Measurements from ENCODE around the gene CHAMP1.

CHAMP1 gene

GRCh38 chr13:114298866-114299265 is 15.4 kb upstream of the CHAMP1 start:
- no peak for DNase-seq (ENCODE audit: low spot score)

DNA sequence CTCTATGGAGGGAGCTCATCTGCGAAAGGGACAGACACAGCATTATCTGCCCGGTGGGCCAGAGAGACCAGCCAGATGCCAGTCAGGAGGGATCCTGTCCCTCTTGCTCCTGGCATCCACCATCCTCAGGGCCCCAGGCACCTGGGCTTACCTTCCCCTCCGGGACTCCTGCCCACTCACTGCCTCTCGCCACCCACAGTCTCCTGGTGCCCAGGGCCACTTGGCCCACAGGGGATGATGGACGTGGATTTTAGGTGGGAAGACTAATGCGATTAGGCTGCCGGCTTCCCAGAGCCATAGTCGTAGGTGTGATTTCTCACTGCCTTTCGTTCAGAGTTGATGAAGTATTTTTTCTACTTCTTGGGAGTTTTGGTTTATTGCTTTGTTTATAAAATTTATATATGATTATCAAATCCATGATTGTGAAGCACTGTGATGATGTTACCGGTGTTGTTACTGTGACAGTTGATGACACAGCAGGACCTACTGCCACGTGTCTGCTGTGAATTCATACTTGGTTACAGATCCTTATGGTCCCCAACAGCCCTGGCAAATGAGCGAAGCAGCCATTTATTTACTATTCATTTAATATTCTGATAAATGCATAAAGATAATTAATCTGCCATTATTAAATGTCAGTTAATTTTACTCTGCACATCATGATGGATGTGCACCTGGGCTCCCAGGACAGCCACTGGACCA is 14.5 kb upstream of the CHAMP1 start:
- DNase-seq (ENCODE audit: low spot score), result no peak

GRCh38 chr13:114303700-114304327 is 10.5 kb upstream of the CHAMP1 start:
- DNase-seq (ENCODE audit: low spot score), result no peak

DNA sequence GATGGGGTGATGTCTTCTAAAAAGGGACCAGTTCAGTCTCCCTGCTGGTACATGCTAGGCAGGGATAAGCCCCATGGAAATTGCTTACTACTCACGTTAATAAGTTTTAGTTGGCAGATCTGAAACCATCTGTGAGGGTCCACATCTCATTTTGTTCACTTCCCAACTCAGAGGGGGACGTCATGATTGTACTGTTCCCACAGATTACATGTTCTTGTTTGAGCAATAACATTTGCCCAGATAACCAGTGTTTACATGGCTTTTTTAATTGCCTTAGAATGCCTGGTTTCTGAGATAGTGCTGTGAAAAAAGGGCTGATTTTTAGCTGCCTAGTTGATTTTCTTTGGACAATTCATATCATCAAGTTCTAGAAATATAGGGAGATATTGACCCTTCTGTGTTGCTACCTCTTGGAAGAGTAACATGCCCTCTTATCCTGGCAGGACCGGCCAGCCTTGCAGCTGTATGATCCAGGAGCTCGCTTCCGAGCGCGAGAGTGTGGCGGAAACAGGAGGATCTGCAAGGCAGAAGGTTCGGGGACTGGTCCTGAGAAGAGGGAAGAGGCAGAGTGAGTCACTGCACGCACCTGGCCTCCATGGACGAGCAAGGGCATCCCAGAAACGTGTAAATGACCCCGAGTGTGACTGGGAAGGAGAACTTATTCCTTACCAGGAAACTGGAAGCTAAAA is 9.8 kb upstream of the CHAMP1 start:
- no peak for DNase-seq (ENCODE audit: low spot score)

- no peak for DNase-seq (ENCODE audit: low spot score)
These were observed 5.2 kb upstream of the CHAMP1 start for GRCh38 chr13:114309086-114309485.

GRCh38 chr13:114309806-114310410 is 4.4 kb upstream of the CHAMP1 start:
- DNase-seq (ENCODE audit: low spot score), result no peak

- no peak for DNase-seq (ENCODE audit: low spot score)
These were observed 3.3 kb upstream of the CHAMP1 start for GRCh38 chr13:114310956-114311355.

- no peak for DNase-seq (ENCODE audit: low spot score)
These were observed 2.9 kb upstream of the CHAMP1 start for GRCh38 chr13:114311387-114311786.

DNA sequence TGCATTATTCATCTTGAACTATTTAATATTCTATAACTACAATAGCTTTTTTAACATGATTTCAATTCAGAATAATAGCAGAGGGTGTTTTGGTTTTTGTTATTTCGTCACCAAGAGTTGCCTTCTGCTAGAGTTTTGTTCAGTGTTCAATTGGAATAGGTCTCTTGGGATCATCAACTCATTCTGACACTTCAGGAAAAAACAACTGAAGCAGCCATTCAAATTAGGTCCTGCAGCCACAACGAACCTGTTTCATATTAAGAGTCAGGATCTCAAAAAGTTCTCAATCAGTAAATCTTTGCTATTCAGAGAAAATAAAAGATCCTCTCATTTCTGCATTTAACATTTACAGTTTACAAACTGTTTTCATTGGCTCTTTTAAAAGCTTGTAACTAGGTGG is 2.4 kb upstream of the CHAMP1 start:
- DNase-seq (ENCODE audit: low spot score), result no peak

DNA sequence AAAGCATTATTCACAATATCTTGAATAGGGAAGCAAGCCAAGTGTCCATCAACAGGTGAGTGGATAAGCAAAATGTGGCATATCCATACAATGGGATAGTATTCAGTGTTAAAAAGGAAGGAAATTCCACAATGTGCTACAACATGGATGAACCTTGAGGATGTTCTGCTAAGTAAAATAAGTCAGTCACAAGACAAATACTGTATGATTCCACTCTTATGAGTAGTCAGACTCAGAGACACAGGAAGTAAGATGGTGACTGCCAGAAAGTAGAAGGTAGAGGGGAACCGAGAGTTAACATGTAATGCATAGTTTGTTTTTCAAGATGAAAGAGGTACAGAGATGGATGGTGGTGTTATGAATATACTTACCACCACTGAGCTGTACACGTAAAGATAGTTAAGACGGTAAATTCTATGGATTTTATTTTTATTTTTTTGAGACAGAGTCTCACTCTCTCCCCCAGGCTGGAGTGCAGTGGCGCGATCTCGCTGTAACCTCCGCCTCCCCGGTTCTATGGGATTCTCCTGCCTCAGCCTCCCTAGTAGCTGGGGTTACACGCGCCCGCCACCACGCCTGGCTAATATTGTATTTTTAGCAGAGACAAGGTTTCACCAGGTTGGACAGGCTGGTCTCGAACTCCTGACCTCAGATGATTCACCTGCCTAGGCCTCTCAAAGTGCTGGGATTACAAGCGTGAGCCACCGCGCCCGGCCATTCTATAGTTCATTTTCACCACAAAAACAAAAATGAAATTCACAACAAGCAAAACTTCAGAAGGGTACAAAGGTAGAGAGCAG is 1.0 kb upstream of the CHAMP1 start:
- DNase-seq (ENCODE audit: low spot score), result peak; percentile 91

DNA sequence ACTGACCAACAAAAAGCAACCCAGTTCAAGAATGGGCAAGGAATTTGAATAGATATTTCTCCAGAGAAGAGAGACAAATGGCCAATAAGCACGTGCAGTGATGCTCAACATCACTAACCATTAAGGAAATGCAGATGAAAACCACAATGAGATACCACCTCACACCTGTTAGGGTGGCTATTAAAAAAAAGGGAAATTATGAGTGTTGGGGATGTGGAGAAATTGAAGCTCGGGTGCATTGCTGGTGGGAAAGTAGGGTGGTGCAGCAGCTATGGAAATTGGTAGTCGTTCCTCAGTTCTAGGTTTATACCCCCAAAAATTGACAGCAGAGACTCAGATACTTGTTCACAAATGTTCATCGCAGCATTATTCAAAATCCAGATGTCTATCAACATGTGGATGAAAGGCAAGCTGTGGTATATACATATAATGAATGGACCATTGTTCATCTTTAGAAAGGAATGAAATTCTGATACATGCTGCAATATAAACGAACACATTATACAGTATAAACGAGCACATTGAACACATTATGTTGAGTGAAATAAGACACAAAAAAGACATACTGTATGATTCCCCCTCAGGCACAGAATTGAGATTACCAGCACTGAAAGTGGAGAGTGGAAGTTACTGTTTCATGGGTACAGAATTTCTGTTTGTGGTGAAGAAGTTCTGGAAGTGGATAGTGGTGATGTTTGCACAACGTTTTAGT is 927 bp downstream of the CHAMP1 start:
- peak; percentile 23 for DNase-seq (ENCODE audit: low spot score)

DNA sequence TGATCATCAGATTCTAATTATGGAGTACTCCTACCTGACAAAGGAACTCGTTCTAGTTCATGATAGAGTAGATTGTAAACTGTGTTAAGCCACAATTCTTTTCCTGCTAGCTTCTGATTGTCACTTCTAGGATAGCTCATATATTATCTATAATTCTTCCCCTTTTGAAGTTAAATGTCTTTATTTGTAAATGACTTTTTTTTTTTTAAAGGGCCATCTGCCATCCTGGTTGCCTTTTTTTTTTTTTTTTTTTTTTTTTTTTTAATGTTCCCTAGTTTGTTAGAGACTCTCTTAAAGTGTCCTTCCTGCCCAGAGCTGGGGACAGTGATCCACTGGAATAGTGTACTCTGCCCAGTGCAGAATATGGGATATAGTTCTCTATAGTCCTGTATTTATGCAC is 4.3 kb downstream of the CHAMP1 start:
- DNase-seq (ENCODE audit: low spot score), result no peak

- no peak for DNase-seq (ENCODE audit: low spot score)
These were observed 5.2 kb downstream of the CHAMP1 start for GRCh38 chr13:114319441-114319913.

- DNase-seq (ENCODE audit: low spot score), result no peak
These were observed 5.8 kb downstream of the CHAMP1 start for GRCh38 chr13:114320065-114320464.

GRCh38 chr13:114321256-114321655 is 7.0 kb downstream of the CHAMP1 start:
- no peak for DNase-seq (ENCODE audit: low spot score)

DNA sequence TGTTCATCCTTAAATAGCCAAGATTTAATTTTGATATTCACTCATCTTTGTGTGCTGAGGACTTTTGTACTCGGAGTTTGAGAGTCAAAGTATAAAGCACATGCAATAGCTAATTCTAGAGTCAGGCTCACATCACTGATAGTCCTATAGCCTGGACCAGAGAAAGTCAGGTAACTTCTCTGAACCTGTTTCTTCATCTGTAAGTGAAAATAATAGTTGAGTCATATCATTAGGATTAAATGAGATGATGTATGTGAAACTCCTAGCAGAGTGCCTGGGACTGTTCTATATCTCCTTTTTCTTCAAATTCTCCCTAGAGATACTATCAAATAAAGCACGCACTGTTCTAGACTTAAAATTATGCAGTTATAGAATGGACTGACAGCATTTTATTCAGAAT is 9.0 kb downstream of the CHAMP1 start:
- DNase-seq (ENCODE audit: low spot score), result no peak

GRCh38 chr13:114324334-114324733 is 10.0 kb downstream of the CHAMP1 start:
- DNase-seq (ENCODE audit: low spot score), result no peak

- no peak for DNase-seq (ENCODE audit: low spot score)
These were observed 11.4 kb downstream of the CHAMP1 start for GRCh38 chr13:114325729-114326128.

DNA sequence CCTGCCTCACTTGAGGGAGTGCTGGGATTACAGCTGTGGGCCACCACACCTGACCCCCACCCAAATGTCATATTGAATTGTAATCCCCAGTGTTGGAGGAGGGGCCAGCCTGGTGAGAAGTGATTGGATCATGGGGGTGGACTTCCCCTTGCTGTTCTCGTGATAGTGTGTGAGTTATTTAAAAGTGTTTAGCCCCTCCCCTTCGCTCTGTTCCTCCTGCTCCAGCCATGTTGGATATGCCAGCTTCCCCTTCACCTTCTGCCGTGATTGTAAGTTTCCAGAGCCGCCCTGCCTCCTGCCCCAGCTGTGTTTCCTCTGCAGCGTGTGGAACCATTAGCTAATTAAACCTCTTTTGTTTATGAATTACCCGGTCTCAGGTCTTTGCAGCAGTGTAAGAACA is 13.7 kb downstream of the CHAMP1 start:
- no peak for DNase-seq (ENCODE audit: low spot score)

- no peak for DNase-seq (ENCODE audit: low spot score)
These were observed 14.3 kb downstream of the CHAMP1 start for GRCh38 chr13:114328595-114328994.

DNA sequence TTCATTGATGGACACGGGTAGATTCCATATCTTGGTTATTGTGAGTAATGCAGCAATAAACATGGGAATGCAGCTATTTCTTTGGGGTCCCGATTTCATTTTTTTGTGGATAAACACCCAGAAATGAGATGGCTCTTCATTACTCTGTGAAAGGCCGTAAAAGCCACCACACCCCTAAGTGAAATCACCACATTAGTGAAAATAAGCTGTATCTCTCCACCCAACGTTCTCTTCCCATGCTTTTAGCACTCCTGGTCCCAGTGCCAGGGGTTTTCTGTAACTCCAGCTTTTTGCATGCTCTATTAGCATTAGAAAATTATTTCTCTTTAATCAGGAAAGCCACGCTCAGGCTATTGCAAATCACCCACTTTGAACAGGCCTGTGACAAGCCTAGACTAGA is 15.8 kb downstream of the CHAMP1 start:
- DNase-seq (ENCODE audit: low spot score), result no peak

All from RKO (cell line).